Measurements from ENCODE around the gene MCM8.

- TF ChIP-seq, protein P1, sequence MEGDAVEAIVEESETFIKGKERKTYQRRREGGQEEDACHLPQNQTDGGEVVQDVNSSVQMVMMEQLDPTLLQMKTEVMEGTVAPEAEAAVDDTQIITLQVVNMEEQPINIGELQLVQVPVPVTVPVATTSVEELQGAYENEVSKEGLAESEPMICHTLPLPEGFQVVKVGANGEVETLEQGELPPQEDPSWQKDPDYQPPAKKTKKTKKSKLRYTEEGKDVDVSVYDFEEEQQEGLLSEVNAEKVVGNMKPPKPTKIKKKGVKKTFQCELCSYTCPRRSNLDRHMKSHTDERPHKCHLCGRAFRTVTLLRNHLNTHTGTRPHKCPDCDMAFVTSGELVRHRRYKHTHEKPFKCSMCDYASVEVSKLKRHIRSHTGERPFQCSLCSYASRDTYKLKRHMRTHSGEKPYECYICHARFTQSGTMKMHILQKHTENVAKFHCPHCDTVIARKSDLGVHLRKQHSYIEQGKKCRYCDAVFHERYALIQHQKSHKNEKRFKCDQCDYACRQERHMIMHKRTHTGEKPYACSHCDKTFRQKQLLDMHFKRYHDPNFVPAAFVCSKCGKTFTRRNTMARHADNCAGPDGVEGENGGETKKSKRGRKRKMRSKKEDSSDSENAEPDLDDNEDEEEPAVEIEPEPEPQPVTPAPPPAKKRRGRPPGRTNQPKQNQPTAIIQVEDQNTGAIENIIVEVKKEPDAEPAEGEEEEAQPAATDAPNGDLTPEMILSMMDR (IDR thresholded peaks at IDR 0.05): no peak
- no peak for TF ChIP-seq POLR2AphosphoS5 (IDR thresholded peaks at IDR 0.05)
Measured at GRCh38 chr20:5910186-5910585, 40.3 kb upstream of the MCM8 start.

All from breast epithelium (tissue), 3 donors.